ENCODE measurements around the gene GRK1.

The GRK1 gene

GRCh38 chr13:113729187-113730019 is 62.4 kb downstream of the GRK1 start:
- Histone ChIP-seq H3K9me3 (replicated peaks; ENCODE audit: low read length) (no peaks in the 10 kb centered on the region), H3K4me2 (ENCODE audit: low read length) (peak overlapping the region; percentile 37), H3K27me3 (ENCODE audit: control insufficient read depth, insufficient read depth, low read length) (peaks cover 33% of the 10 kb centered on the region), H3K4me1 (ENCODE audit: control insufficient read depth, insufficient read depth, low read length) (peaks cover 9% of the 10 kb centered on the region), H3K9ac (ENCODE audit: low read depth, low read length) (no peak overlapping the region), H3K36me3 (ENCODE audit: insufficient read depth, low read length) (no peaks in the 10 kb centered on the region), H3K4me3 (ENCODE audit: low read length) (no peak overlapping the region)

GRCh38 chr13:113730258-113730691 is 63.3 kb downstream of the GRK1 start:
- Histone ChIP-seq H3K4me2 (ENCODE audit: low read length) (no peak overlapping the region), H3K27me3 (ENCODE audit: control insufficient read depth, insufficient read depth, low read length) (peaks cover 36% of the 10 kb centered on the region), H3K9ac (ENCODE audit: low read depth, low read length) (no peak overlapping the region), H3K4me1 (ENCODE audit: control insufficient read depth, insufficient read depth, low read length) (peaks cover 7% of the 10 kb centered on the region), H3K4me3 (ENCODE audit: low read length) (no peak overlapping the region), H3K36me3 (ENCODE audit: insufficient read depth, low read length) (no peaks in the 10 kb centered on the region), H3K9me3 (replicated peaks; ENCODE audit: low read length) (no peaks in the 10 kb centered on the region)

GRCh38 chr13:113730831-113731191 is 63.8 kb downstream of the GRK1 start:
- Histone ChIP-seq H3K4me2 (ENCODE audit: low read length) (no peak overlapping the region), H3K36me3 (ENCODE audit: insufficient read depth, low read length) (no peaks in the 10 kb centered on the region), H3K9ac (ENCODE audit: low read depth, low read length) (no peak overlapping the region), H3K4me3 (ENCODE audit: low read length) (no peak overlapping the region), H3K27me3 (ENCODE audit: control insufficient read depth, insufficient read depth, low read length) (peaks cover 36% of the 10 kb centered on the region), H3K9me3 (replicated peaks; ENCODE audit: low read length) (no peaks in the 10 kb centered on the region), H3K4me1 (ENCODE audit: control insufficient read depth, insufficient read depth, low read length) (peaks cover 7% of the 10 kb centered on the region)

GRCh38 chr13:113731192-113732175 is 64.5 kb downstream of the GRK1 start:
- H3K9me3 ChIP-seq (replicated peaks; ENCODE audit: low read length): no peaks in the 10 kb centered on the region
- no peak overlapping the region for H3K4me3 ChIP-seq (ENCODE audit: low read length)
- H3K9ac ChIP-seq (ENCODE audit: low read depth, low read length): no peak overlapping the region
- peaks cover 7% of the 10 kb centered on the region for H3K4me1 ChIP-seq (ENCODE audit: control insufficient read depth, insufficient read depth, low read length)
- H3K4me2 ChIP-seq (ENCODE audit: low read length): no peak overlapping the region
- peaks cover 37% of the 10 kb centered on the region for H3K27me3 ChIP-seq (ENCODE audit: control insufficient read depth, insufficient read depth, low read length)
- H3K36me3 ChIP-seq (ENCODE audit: insufficient read depth, low read length): no peaks in the 10 kb centered on the region

- Histone ChIP-seq H3K36me3 (ENCODE audit: insufficient read depth, low read length) (no peaks in the 10 kb centered on the region), H3K27me3 (ENCODE audit: control insufficient read depth, insufficient read depth, low read length) (peaks cover 43% of the 10 kb centered on the region), H3K4me2 (ENCODE audit: low read length) (no peak overlapping the region), H3K9me3 (replicated peaks; ENCODE audit: low read length) (no peaks in the 10 kb centered on the region), H3K9ac (ENCODE audit: low read depth, low read length) (no peak overlapping the region), H3K4me1 (ENCODE audit: control insufficient read depth, insufficient read depth, low read length) (peaks cover 7% of the 10 kb centered on the region), H3K4me3 (ENCODE audit: low read length) (no peak overlapping the region)
Observed at GRCh38 chr13:113732176-113732960, 65.3 kb downstream of the GRK1 start.

- H3K9me3 ChIP-seq (replicated peaks; ENCODE audit: low read length): no peaks in the 10 kb centered on the region
- H3K4me3 ChIP-seq (ENCODE audit: low read length): no peak overlapping the region
- H3K4me2 ChIP-seq (ENCODE audit: low read length): no peak overlapping the region
- no peaks in the 10 kb centered on the region for H3K36me3 ChIP-seq (ENCODE audit: insufficient read depth, low read length)
- peaks cover 44% of the 10 kb centered on the region for H3K27me3 ChIP-seq (ENCODE audit: control insufficient read depth, insufficient read depth, low read length)
- no peak overlapping the region for H3K9ac ChIP-seq (ENCODE audit: low read depth, low read length)
- peaks cover 7% of the 10 kb centered on the region for H3K4me1 ChIP-seq (ENCODE audit: control insufficient read depth, insufficient read depth, low read length)
Observed at GRCh38 chr13:113732961-113733950, 66.2 kb downstream of the GRK1 start.

GRCh38 chr13:113734099-113734825 is 67.2 kb downstream of the GRK1 start:
- peaks cover 34% of the 10 kb centered on the region for H3K27me3 ChIP-seq (ENCODE audit: control insufficient read depth, insufficient read depth, low read length)
- H3K4me2 ChIP-seq (ENCODE audit: low read length): no peak overlapping the region
- no peaks in the 10 kb centered on the region for H3K36me3 ChIP-seq (ENCODE audit: insufficient read depth, low read length)
- H3K4me3 ChIP-seq (ENCODE audit: low read length): no peak overlapping the region
- H3K9ac ChIP-seq (ENCODE audit: low read depth, low read length): no peak overlapping the region
- peaks cover 4% of the 10 kb centered on the region for H3K4me1 ChIP-seq (ENCODE audit: control insufficient read depth, insufficient read depth, low read length)
- no peaks in the 10 kb centered on the region for H3K9me3 ChIP-seq (replicated peaks; ENCODE audit: low read length)

- Histone ChIP-seq H3K9me3 (replicated peaks; ENCODE audit: low read length) (no peaks in the 10 kb centered on the region), H3K4me1 (ENCODE audit: control insufficient read depth, insufficient read depth, low read length) (no peaks in the 10 kb centered on the region), H3K9ac (ENCODE audit: low read depth, low read length) (no peak overlapping the region), H3K4me2 (ENCODE audit: low read length) (no peak overlapping the region), H3K27me3 (ENCODE audit: control insufficient read depth, insufficient read depth, low read length) (peaks cover 31% of the 10 kb centered on the region), H3K36me3 (ENCODE audit: insufficient read depth, low read length) (no peaks in the 10 kb centered on the region), H3K4me3 (ENCODE audit: low read length) (no peak overlapping the region)
Observed at GRCh38 chr13:113734826-113735125, 67.8 kb downstream of the GRK1 start.

- Histone ChIP-seq H3K4me2 (ENCODE audit: low read length) (no peak overlapping the region), H3K36me3 (ENCODE audit: insufficient read depth, low read length) (no peaks in the 10 kb centered on the region), H3K4me3 (ENCODE audit: low read length) (no peak overlapping the region), H3K27me3 (ENCODE audit: control insufficient read depth, insufficient read depth, low read length) (peaks cover 29% of the 10 kb centered on the region), H3K4me1 (ENCODE audit: control insufficient read depth, insufficient read depth, low read length) (no peaks in the 10 kb centered on the region), H3K9ac (ENCODE audit: low read depth, low read length) (no peak overlapping the region), H3K9me3 (replicated peaks; ENCODE audit: low read length) (no peaks in the 10 kb centered on the region)
Observed at GRCh38 chr13:113735194-113735593, 68.2 kb downstream of the GRK1 start.

GRCh38 chr13:113735750-113736149 is 68.7 kb downstream of the GRK1 start:
- no peaks in the 10 kb centered on the region for H3K36me3 ChIP-seq (ENCODE audit: insufficient read depth, low read length)
- no peak overlapping the region for H3K9ac ChIP-seq (ENCODE audit: low read depth, low read length)
- no peaks in the 10 kb centered on the region for H3K4me1 ChIP-seq (ENCODE audit: control insufficient read depth, insufficient read depth, low read length)
- no peak overlapping the region for H3K4me2 ChIP-seq (ENCODE audit: low read length)
- H3K9me3 ChIP-seq (replicated peaks; ENCODE audit: low read length): no peaks in the 10 kb centered on the region
- H3K27me3 ChIP-seq (ENCODE audit: control insufficient read depth, insufficient read depth, low read length): peaks cover 24% of the 10 kb centered on the region
- no peak overlapping the region for H3K4me3 ChIP-seq (ENCODE audit: low read length)

Measured in skeletal muscle satellite cell (primary cell).